IMR-90 (cell line): ENCODE data around the gene TMEM30A.

Experiments
- CEBPB ChIP-seq: IDR thresholded peaks from 2 replicates; pipeline ENCODE4 v1.6.1; 2012; ENCODE audit warnings: low read depth, low read length, improper control_type of control experiment
- CHD1 ChIP-seq: IDR thresholded peaks from 2 replicates; pipeline ENCODE4 v1.6.1; 2012; ENCODE audit warnings: low read depth, low read length, improper control_type of control experiment
- CTCF ChIP-seq: conservative IDR thresholded peaks from 2 replicates; pipeline ENCODE4 v1.5.1; 2012; ENCODE audit warnings: mild to moderate bottlenecking, low read depth, low read length, improper control_type of control experiment
- ELK1 ChIP-seq: fragments of 150-350 bp; IDR thresholded peaks from 2 replicates; pipeline ENCODE4 v1.6.1; 2016; ENCODE audit warnings: low read depth, mild to moderate bottlenecking, low read length, moderate library complexity, borderline replicate concordance
- FOS ChIP-seq: fragments of 150-350 bp; IDR thresholded peaks from 2 replicates; pipeline ENCODE4 v1.6.1; 2016; ENCODE audit warnings: low read depth, low read length
- POLR2A ChIP-seq: IDR thresholded peaks from 2 replicates; pipeline ENCODE4 v1.6.1; 2012; ENCODE audit warnings: mild to moderate bottlenecking, low read depth, low read length
- RAD21 ChIP-seq: IDR thresholded peaks from 2 replicates; pipeline ENCODE4 v1.6.1; 2012; ENCODE audit warnings: low read length, improper control_type of control experiment
- RCOR1 ChIP-seq: IDR thresholded peaks from 2 replicates; pipeline ENCODE4 v1.6.1; 2012; ENCODE audit warnings: mild to moderate bottlenecking, low read length, improper control_type of control experiment; ENCODE audit not compliant: insufficient replicate concordance
- RFX5 ChIP-seq: IDR thresholded peaks from 2 replicates; pipeline ENCODE4 v1.8.0; 2012; ENCODE audit warnings: low read depth, mild to moderate bottlenecking, low read length, moderate library complexity
- SMC3 ChIP-seq: fragments of 150-350 bp; IDR thresholded peaks from 2 replicates; pipeline ENCODE4 v1.6.1; 2016; ENCODE audit warnings: low read depth, mild to moderate bottlenecking, antibody characterized with exemption, low read length, moderate library complexity
- USF2 ChIP-seq: fragments of 150-350 bp; IDR thresholded peaks from 2 replicates; pipeline ENCODE4 v1.6.1; 2017; ENCODE audit warnings: mild to moderate bottlenecking, antibody characterized with exemption, low read length, low read depth

GRCh38 chr6:75222261-75222660 lies 62.3 kb downstream of the TMEM30A start:
- TF ChIP-seq FOS: no peak
- no peak for TF ChIP-seq USF2
- TF ChIP-seq RCOR1: no peak
- no peak for TF ChIP-seq RAD21
- no peak for TF ChIP-seq POLR2A
- TF ChIP-seq CTCF: no peak
- TF ChIP-seq CHD1: no peak
- TF ChIP-seq RFX5: no peak
- TF ChIP-seq SMC3: no peak
- no peak for TF ChIP-seq ELK1
- TF ChIP-seq CEBPB: no peak
